H1 (cell line): ENCODE measurements around the gene PDPK1. TPM values are rescaled to one million over a fixed set of nuclear protein-coding genes. Genes with fewer than 3 reads are reported as not detected.

Source experiments
- CHD1 ChIP-seq: IDR thresholded peaks from 2 replicates; pipeline ENCODE4 v1.6.1; 2012; ENCODE audit warnings: low read depth, low read length, improper control_type of control experiment
- HDAC6 ChIP-seq: IDR thresholded peaks from one replicate; pipeline ENCODE4 v1.7.1; 2012; ENCODE audit warnings: low read depth, mild to moderate bottlenecking, inconsistent platforms, low read length, moderate library complexity
- POU5F1 ChIP-seq: IDR thresholded peaks from 2 replicates; pipeline ENCODE4 v1.6.1; 2011; ENCODE audit warnings: low read depth, mild to moderate bottlenecking, low read length, moderate library complexity
- RAD21 ChIP-seq, 2 experiments: IDR thresholded peaks in 1 of 2; conservative IDR thresholded peaks in 1 of 2; 2 replicates each; pipeline ENCODE4 v1.6.1; 2011; ENCODE audit warnings: low read depth in 2 of 2, low read length in 2 of 2, improper control_type of control experiment in 1 of 2, inconsistent platforms in 1 of 2, mild to moderate bottlenecking in 1 of 2, moderate library complexity in 1 of 2
- polyA plus RNA-seq, 7 experiments: library from polyadenylated mRNA; depleted of rRNA in 3 of 7; stranded (reverse) in 5 of 7; unstranded in 2 of 7; fragments of >200 nt in 5 of 7; fragments of 200-250 nt in 2 of 7; gene quantifications; 1 replicate in 5 of 7; 2 replicates in 1 of 7; 4 replicates in 1 of 7; pipeline versions ENCODE4 v1.2.1 to v1.2.3, GENCODE V29; 2011 to 2013; ENCODE audit warnings: missing spikeins in 2 of 7, mixed read lengths in 2 of 7
- total RNA-seq: library from RNA; stranded (reverse); fragmentation: NEBNext Ultra II Directional; extraction: Animal tissue kit (Norgen Biotek cat#: 25700); gene quantifications from 2 replicates; pipeline ENCODE4 v1.2.1, GENCODE V29; 2021
- TF ChIP-seq, protein P1 (sequence below): fragments of 300-600 bp; sonication (generic); IDR thresholded peaks from 2 replicates; pipeline ENCODE4 v1.7.1; 2012; ENCODE audit warnings: low read length, moderate library complexity, mild to moderate bottlenecking, inconsistent platforms; ENCODE audit not compliant: insufficient replicate concordance
- TF ChIP-seq, protein P2 (sequence below): IDR thresholded peaks from 2 replicates; pipeline ENCODE4 v1.6.1; 2012; ENCODE audit warnings: inconsistent platforms

The PDPK1 gene
- total and polyA plus RNA-seq, 2 of the 8 experiments (the other 6 are each of a cell fraction or from before 2014, with no cell fraction given) = 17.1 to 27.8 TPM

DNA sequence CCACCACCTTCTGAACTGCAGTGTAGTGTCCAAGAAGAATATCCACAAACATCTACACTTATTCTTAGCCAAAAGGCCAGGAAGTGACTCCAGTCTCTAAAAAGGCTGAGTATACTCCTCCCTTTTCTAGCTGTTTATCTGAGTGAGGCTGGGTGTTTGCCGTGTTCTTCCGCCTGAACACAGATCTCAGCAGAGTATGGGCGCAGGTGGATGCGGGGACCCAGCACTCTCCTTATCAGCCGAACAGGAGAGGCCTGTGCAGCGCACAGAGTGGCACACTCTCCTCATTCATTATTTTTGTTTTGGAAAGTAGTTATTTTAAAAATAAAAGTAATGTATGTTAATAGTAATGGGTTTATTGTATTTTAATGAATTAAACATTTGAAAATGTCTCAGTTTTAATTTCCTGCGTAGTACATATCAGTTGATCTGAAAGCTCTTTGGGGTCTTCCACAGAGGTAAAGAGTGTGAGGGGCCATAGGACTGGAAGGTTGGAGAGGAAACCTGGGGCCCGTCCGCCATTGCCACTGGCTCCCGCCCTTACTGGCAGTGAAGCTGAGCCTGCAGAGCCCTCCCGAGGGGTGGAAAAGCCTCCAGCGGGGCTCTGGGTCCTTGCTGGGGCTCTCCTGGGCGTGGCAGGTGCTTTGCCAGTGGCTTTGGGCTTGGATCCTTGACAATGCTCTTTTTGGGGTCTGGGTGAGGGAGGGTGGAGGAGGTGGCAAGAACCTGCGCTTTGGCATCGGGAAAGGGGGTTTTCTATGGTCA, 53.8 kb downstream of the PDPK1 start (continued):
- TF ChIP-seq, protein P1, sequence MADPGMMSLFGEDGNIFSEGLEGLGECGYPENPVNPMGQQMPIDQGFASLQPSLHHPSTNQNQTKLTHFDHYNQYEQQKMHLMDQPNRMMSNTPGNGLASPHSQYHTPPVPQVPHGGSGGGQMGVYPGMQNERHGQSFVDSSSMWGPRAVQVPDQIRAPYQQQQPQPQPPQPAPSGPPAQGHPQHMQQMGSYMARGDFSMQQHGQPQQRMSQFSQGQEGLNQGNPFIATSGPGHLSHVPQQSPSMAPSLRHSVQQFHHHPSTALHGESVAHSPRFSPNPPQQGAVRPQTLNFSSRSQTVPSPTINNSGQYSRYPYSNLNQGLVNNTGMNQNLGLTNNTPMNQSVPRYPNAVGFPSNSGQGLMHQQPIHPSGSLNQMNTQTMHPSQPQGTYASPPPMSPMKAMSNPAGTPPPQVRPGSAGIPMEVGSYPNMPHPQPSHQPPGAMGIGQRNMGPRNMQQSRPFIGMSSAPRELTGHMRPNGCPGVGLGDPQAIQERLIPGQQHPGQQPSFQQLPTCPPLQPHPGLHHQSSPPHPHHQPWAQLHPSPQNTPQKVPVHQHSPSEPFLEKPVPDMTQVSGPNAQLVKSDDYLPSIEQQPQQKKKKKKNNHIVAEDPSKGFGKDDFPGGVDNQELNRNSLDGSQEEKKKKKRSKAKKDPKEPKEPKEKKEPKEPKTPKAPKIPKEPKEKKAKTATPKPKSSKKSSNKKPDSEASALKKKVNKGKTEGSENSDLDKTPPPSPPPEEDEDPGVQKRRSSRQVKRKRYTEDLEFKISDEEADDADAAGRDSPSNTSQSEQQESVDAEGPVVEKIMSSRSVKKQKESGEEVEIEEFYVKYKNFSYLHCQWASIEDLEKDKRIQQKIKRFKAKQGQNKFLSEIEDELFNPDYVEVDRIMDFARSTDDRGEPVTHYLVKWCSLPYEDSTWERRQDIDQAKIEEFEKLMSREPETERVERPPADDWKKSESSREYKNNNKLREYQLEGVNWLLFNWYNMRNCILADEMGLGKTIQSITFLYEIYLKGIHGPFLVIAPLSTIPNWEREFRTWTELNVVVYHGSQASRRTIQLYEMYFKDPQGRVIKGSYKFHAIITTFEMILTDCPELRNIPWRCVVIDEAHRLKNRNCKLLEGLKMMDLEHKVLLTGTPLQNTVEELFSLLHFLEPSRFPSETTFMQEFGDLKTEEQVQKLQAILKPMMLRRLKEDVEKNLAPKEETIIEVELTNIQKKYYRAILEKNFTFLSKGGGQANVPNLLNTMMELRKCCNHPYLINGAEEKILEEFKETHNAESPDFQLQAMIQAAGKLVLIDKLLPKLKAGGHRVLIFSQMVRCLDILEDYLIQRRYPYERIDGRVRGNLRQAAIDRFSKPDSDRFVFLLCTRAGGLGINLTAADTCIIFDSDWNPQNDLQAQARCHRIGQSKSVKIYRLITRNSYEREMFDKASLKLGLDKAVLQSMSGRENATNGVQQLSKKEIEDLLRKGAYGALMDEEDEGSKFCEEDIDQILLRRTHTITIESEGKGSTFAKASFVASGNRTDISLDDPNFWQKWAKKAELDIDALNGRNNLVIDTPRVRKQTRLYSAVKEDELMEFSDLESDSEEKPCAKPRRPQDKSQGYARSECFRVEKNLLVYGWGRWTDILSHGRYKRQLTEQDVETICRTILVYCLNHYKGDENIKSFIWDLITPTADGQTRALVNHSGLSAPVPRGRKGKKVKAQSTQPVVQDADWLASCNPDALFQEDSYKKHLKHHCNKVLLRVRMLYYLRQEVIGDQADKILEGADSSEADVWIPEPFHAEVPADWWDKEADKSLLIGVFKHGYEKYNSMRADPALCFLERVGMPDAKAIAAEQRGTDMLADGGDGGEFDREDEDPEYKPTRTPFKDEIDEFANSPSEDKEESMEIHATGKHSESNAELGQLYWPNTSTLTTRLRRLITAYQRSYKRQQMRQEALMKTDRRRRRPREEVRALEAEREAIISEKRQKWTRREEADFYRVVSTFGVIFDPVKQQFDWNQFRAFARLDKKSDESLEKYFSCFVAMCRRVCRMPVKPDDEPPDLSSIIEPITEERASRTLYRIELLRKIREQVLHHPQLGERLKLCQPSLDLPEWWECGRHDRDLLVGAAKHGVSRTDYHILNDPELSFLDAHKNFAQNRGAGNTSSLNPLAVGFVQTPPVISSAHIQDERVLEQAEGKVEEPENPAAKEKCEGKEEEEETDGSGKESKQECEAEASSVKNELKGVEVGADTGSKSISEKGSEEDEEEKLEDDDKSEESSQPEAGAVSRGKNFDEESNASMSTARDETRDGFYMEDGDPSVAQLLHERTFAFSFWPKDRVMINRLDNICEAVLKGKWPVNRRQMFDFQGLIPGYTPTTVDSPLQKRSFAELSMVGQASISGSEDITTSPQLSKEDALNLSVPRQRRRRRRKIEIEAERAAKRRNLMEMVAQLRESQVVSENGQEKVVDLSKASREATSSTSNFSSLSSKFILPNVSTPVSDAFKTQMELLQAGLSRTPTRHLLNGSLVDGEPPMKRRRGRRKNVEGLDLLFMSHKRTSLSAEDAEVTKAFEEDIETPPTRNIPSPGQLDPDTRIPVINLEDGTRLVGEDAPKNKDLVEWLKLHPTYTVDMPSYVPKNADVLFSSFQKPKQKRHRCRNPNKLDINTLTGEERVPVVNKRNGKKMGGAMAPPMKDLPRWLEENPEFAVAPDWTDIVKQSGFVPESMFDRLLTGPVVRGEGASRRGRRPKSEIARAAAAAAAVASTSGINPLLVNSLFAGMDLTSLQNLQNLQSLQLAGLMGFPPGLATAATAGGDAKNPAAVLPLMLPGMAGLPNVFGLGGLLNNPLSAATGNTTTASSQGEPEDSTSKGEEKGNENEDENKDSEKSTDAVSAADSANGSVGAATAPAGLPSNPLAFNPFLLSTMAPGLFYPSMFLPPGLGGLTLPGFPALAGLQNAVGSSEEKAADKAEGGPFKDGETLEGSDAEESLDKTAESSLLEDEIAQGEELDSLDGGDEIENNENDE = no peak
- no peak for TF ChIP-seq CHD1
- TF ChIP-seq HDAC6 = no peak
- TF ChIP-seq, protein P2, sequence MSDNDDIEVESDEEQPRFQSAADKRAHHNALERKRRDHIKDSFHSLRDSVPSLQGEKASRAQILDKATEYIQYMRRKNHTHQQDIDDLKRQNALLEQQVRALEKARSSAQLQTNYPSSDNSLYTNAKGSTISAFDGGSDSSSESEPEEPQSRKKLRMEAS = no peak
- no peak for TF ChIP-seq POU5F1
- TF ChIP-seq RAD21 (IDR thresholded peaks at IDR 0.05 in 1 of 2, conservative IDR thresholded peaks at IDR 0.05 in 1 of 2; ENCODE audit: low read depth in 2 of 2, low read length in 2 of 2) = no peak
